Measurements from ENCODE around the gene ADPRH.
"Not testable (repeated sequence)": the region's sequence is repeated elsewhere in the genome, so short reads cannot be mapped to it uniquely, and the experiment has no call there.

ADPRH gene

GRCh38 chr3:119579366-119580066 lies at the start of gene ADPRH:
Gene ADPRH (plus strand): TSS chr3:119579492. CDS start chr3:119582170, 2,678 bp downstream.
- peak; percentile 18 to 44 for DNase-seq (ENCODE audit: low read depth in 2 of 2)

GRCh38 chr3:119529883-119530282 lies 49.4 kb upstream of the ADPRH start:
- no peak for DNase-seq (ENCODE audit: low read depth in 2 of 2)

DNA sequence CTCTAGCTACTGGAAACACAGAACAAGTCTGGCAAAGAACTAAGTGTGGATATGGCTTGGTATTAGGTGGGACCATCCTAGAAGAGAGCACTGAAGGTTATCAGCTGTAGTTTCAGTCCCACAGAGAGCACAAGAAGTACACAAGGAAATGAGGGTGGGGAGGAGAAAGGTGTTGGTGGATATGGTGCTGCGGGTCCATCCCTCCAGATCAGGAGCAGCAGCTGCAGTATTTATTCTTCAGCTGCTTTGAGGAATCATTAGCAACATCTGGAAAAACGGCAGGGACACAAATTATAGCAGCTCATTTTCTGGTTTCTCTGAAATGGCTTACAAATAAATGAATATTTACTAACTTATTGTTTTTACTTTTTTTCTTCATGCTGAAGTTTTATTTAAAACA lies 48.8 kb upstream of the ADPRH start:
- DNase-seq (ENCODE audit: low read depth in 2 of 2): no peak

DNA sequence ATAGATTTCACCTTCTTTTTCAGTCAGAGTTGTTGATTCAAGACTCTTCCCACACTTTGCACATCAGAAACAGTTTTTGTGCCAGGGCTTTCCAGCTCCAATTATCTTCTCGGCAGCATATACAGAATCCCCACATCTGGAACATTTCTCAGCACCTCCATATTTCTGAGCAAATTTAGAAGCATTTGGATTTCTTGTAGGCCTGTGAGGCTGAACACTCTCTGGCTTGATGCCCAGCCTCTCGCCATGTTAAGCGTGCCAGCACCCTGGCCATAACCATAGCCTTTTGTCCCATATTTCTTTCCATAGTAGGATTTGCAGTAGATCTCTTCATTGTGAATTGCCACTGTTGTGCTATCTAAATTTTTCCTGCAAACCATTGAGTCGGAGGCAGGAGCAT lies 48.1 kb upstream of the ADPRH start:
- no peak for DNase-seq (ENCODE audit: low read depth in 2 of 2)

- no peak for DNase-seq (ENCODE audit: low read depth in 2 of 2)
Measured at GRCh38 chr3:119534296-119534695, 45.0 kb upstream of the ADPRH start.

DNA sequence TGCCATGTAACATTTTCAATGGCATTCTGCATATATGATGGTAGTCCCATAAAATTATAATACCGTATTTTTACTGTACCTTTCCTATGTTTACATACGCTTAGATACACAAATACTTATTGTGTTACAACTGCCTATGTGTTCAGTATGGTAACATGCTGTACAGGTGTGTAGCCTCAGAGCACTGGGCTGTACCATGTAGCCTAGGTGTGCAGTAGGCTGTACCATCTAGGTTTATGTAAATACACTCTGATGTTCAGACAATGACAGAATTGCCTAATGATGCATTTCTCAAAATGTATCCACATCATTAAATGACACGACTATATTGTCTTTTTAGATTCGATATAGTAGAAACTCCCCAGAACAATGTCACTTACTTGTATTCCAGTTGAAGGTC lies 42.5 kb upstream of the ADPRH start:
- no peak for DNase-seq (ENCODE audit: low read depth in 2 of 2)

GRCh38 chr3:119538772-119539171 lies 40.5 kb upstream of the ADPRH start:
- DNase-seq (ENCODE audit: low read depth in 2 of 2): no peak

GRCh38 chr3:119541547-119541946 lies 37.7 kb upstream of the ADPRH start:
- DNase-seq (ENCODE audit: low read depth in 2 of 2): no peak

DNA sequence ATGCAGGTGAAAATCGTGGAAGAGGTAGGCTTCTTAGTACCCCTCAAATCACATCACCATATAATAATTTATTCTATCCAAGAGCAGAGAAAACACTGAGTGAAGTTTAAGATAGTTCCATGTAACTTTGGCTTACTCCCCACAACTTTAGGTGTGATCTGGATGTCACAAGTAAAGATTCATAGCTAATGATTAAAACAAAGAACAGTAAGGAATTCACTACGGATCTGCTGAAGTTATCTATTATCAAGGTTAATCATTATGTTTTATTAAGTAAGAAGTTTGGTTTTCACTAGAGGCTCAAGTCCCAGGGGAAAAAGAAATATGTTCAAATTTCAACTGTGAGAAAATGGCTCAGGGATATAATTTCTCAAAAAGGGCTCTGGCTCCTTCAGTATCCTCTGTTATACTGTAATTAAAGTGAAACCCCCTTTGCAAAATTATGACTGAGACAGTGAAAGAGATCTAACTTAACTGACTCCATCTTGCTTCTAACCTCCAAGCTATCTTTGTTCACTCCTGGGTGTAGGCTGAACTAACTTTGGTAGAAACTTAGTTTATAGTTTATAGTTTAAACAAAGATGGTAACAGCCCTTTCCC lies 37.0 kb upstream of the ADPRH start:
- DNase-seq (ENCODE audit: low read depth in 2 of 2): no peak

- no peak for DNase-seq (ENCODE audit: low read depth in 2 of 2)
Measured at GRCh38 chr3:119543147-119543546, 36.1 kb upstream of the ADPRH start.

DNA sequence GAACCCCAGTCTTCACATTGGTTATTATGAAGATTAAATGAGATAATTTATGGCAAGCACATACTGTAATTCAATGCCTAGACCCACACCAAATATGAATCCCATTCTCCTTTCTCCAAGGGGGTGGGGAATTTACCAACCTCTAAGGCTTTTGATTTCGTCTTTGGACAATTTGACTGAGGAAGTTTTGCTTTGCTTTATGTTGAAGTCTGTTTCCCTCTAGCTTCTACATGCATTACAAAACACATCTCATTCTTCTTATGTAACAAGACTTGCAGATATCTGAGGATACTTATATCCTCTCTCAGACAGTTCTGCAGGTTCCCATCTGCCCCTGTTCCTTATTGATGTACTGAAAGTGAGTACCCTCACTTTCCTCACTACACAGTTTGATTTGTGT lies 32.1 kb upstream of the ADPRH start:
- no peak for DNase-seq (ENCODE audit: low read depth in 2 of 2)

DNA sequence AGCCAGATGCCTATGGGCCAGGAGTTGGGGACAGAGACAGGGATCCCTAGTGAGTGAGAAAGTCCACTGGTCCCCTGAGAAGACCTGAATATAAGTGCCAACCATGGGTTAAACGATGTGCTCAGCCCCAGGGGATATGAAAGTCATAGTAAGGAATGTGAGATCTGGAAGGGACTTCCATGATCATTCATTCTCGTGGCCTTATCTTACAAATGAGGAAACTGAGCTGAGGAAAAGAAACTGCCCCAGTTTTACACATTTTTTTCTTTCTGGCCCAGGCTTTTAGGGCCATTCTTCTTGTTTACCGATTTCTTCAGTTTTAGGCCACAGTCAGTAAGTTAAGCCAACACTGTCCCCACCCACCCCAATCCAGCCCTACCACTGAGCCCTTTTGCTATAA lies 31.0 kb upstream of the ADPRH start:
- DNase-seq (ENCODE audit: low read depth in 2 of 2): no peak

GRCh38 chr3:119550192-119550910 lies 28.9 kb upstream of the ADPRH start:
- no peak for DNase-seq (ENCODE audit: low read depth in 2 of 2)

DNA sequence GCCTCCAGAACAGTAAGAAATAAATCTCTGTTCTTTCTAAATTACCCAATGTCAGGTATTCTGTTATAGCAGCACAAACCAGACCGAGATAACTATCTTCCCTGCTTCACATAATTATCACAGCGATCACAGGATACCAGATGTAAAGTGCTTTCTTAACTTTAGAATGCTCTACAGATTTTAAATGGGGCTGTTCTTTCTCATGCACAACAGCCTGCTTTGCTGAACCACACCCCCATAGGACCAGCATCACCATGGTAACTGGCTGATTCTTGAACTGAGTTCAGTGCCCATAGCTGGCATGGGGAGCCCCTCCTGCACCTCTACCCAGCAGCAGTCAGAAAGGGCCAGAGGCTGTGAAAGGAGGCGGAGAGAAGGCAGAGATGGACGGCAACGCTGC lies 27.7 kb upstream of the ADPRH start:
- no peak for DNase-seq (ENCODE audit: low read depth in 2 of 2)

DNA sequence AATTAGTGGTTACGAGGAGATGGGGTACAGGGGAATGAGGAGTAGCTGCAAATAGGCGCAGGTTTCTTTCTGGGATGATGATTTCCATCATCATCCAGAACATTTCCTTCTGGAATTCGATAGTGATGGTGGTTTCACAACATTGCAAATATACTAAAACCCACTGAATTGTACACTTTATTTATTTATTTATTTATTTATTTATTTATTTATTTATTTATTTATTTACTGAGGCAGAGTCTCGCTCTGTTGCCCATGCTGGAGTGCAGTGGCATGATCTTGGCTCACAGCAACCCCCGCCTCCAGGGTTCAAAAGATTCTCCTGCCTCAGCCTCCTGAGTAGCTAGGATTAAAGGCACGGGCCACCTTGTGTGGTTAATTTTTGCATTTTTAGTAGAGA lies 26.4 kb upstream of the ADPRH start:
- DNase-seq (ENCODE audit: low read depth in 2 of 2): not testable (repeated sequence)

GRCh38 chr3:119553823-119554415 lies 25.4 kb upstream of the ADPRH start:
- no peak for DNase-seq (ENCODE audit: low read depth in 2 of 2)

DNA sequence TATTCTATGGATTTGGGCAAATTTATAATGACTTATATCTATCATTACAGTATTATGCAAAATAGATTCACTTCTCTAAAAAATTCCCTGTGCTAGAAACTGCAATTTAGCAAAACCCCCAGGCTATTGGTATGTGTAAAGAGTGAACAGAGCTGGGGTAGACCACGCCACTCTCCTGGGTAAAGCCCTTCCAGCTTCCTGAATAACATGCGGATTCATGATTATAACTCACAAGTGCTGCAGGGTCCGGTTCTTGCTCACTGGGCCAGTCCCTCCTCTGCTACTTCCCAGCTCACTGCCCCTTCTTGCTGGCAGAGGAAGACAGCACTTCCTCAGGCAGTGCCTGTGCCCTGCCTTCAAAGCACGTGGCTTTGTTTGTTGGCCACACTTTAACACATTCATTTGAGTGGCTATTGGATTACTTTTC lies 24.0 kb upstream of the ADPRH start:
- DNase-seq (ENCODE audit: low read depth in 2 of 2): no peak

GRCh38 chr3:119555929-119556328 lies 23.4 kb upstream of the ADPRH start:
- no peak for DNase-seq (ENCODE audit: low read depth in 2 of 2)

DNA sequence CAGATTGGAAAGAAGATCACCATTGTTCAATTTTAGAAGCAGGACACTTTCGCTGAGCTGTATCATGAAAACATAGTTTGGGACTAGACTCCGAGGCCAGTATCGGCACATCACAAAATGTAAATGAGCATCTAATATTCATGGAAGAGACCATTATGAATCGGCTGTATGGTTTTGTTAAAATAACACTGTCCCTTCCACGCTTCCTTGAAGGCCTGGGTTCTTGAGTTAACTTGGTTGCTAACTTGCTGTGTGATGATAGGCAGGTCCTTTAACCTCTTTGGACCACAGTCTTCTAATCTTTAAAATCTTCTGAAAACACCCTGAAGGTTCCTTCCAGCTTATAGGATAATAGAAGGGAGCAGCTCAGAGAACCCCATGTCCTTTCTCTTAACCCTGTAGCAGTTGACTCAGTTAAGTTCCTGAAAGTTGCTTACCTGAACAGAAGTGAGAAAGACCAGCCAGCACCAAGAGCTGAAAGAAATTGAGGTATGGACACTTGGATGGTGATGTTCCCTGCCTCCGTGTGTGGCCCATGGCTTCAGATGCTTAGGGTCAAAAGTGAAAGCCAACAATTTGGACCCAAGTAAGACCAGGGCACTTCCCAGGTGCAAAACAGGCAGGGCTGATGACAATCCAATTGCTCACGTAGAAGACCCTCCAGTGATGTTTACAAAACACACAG lies 22.0 kb upstream of the ADPRH start:
- no peak for DNase-seq (ENCODE audit: low read depth in 2 of 2)

DNA sequence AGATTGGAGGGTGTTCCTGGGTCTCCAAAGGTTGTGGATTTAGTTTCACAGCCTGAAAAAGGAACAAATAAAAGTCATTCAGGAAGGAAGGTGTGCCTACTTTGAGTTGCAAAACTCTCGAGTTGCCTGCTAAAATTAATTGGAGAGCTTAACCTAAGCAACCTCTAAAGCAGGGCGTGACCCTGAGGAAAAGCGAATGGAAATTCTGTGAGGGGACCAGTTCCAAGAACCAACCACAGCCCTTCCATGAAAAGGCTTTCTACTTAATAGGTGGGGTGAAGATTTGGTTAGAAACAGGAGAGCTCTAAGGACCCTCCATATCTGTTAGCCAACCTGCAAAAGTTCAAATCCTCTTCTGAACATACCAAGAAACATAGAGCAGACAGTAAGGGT lies 21.4 kb upstream of the ADPRH start:
- DNase-seq (ENCODE audit: low read depth in 2 of 2): no peak

- DNase-seq (ENCODE audit: low read depth in 2 of 2): no peak
Measured at GRCh38 chr3:119558626-119559317, 20.5 kb upstream of the ADPRH start.
